Vagina (tissue), 2 donors: Measurements from ENCODE around the gene PRR14.

ENCODE experiments used
- POLR2A ChIP-seq, 2 donors: fragments of 450-650 bp; IDR thresholded peaks; one replicate each; pipeline ENCODE4 v1.6.1; 2017; ENCODE audit warnings: antibody characterized with exemption in 2 of 2, mild to moderate bottlenecking in 2 of 2, moderate library complexity in 2 of 2
- TF ChIP-seq, protein P1 (sequence below), 3 experiments: fragments of 450-650 bp in 2 of 3; fragments of 200-600 bp in 1 of 3; sonication (generic) in 1 of 3; IDR thresholded peaks; one replicate each; pipeline ENCODE4 v1.5.1; 2017 to 2019; ENCODE audit warnings: antibody characterized with exemption in 3 of 3, mild to moderate bottlenecking in 2 of 3, moderate library complexity in 2 of 3

DNA sequence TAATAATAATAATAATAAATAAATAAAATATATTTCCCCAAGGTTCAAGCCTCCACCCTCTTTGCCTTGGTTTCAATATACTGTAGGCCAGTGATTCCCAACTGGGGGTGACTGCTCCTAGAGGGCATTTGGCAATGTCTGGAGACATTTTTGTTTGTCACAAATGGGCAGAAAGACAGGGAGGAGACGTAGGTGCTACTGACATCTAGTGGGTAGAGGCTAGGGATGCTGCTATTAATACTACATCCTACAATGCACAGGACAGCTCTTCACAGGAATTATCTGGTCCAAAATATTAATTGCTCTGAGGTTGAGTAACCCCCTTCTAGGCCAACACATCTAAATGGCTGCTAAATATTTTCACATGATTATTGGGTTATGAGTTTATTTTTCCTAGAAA, 12.8 kb upstream of the PRR14 start:
- TF ChIP-seq, protein P1, sequence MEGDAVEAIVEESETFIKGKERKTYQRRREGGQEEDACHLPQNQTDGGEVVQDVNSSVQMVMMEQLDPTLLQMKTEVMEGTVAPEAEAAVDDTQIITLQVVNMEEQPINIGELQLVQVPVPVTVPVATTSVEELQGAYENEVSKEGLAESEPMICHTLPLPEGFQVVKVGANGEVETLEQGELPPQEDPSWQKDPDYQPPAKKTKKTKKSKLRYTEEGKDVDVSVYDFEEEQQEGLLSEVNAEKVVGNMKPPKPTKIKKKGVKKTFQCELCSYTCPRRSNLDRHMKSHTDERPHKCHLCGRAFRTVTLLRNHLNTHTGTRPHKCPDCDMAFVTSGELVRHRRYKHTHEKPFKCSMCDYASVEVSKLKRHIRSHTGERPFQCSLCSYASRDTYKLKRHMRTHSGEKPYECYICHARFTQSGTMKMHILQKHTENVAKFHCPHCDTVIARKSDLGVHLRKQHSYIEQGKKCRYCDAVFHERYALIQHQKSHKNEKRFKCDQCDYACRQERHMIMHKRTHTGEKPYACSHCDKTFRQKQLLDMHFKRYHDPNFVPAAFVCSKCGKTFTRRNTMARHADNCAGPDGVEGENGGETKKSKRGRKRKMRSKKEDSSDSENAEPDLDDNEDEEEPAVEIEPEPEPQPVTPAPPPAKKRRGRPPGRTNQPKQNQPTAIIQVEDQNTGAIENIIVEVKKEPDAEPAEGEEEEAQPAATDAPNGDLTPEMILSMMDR (IDR thresholded peaks at IDR 0.05), result no peak
- no peak for TF ChIP-seq POLR2A (IDR thresholded peaks at IDR 0.05)
